Measurements from ENCODE around the gene DNASE1.
"Not testable (repeated sequence)": the region's sequence is repeated elsewhere in the genome, so short reads cannot be mapped to it uniquely, and the experiment has no call there.

The DNASE1 gene, protein sequence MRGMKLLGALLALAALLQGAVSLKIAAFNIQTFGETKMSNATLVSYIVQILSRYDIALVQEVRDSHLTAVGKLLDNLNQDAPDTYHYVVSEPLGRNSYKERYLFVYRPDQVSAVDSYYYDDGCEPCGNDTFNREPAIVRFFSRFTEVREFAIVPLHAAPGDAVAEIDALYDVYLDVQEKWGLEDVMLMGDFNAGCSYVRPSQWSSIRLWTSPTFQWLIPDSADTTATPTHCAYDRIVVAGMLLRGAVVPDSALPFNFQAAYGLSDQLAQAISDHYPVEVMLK

DNA sequence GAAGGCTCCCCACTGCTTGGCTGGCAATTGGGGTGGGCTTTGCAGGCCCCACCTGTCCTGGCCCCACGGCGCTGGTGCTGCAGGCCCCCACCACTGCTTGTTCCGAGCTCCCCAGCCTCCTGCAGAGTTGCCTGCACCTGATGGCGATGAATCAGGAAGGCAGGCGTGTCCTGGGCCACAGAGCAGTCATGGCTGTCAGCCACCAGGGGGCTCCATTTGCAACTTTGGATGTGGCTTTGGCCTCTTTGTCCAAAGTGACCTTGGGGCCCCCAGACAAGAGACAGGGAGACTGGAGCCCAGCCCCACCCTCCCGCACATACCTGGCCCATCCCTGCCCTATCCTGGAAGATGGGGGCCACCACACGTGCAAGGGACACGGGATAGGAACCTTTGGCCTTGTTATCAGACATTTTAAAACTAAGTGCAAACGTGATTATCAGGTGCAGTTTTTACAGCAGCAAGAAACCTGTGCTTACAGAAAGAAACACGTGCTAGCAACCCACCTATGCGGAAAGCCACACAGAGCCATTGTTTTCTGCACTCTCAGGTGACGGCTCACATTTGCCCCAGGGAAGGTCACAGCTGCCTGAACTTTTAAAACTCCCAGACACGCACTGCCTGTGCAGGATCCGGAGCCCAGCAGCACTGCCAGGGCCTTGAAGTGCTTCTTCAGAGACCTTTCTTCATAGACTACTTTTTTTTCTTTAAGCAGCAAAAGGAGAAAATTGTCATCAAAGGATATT is at the start of gene DNASE1:
TSS of gene DNASE1 (plus strand) at position 443 of the 743 bp plus-strand sequence. CDS start 683 bp downstream, outside the sequence.
- DNase-seq = peak; percentile 58 to 63

DNA sequence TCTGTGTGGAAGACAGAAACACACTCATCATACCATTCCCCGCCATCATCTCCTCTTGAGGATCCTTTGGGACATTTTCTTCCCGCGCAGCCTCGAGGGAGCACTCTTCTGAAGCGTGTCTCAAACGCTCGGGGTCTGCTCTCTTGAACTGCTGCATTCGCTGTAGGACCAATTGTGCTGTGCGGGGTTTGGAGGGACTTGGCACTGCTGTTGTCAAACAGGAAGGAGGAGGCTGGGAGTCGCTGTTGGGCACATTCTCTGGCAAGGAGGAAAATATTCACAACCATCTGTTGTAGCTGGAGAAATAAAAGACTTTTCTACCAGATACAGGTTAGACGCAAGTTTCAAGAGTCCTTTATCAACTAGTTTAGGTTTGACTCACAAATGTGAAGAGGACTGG is 48.0 kb upstream of the DNASE1 start:
- DNase-seq = no peak

DNA sequence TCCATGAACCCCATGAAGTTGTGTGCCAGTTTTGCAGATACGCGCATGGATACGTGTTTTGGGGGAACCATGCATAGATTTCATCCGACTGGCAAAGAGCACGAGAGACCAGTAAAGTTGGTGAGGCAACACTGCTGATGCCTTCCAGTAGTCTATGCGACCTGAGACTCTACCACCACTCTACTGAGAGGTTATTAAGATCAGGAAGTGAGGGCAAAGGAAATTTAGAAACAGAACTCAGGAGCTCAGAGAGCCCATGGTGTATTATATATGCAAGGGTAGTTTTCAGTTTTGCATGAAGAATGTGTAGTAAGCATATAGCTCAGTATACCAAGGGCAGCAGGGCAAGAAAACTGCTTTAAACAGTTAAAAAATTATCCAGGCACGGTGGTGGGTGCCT is 47.3 kb upstream of the DNASE1 start:
- no peak for DNase-seq

DNA sequence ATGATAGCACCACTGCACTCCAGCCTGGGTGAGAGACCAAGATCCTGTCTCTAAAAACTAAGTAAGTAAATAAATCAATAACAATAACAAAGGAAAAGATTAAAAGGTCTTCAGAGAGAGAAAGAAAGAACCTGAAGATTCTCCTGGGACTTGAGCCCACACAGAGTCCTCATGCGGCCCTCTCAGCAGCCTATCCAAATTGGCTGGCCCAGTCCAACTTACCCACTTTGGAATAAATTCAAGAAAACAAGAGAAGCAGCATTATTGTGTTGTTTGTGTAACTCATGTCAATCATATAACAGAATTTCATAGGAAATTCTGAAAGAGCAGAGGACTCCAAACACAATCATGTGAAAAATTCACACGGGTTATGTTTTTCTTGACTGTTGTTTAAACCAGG is 46.9 kb upstream of the DNASE1 start:
- DNase-seq = no peak

DNA sequence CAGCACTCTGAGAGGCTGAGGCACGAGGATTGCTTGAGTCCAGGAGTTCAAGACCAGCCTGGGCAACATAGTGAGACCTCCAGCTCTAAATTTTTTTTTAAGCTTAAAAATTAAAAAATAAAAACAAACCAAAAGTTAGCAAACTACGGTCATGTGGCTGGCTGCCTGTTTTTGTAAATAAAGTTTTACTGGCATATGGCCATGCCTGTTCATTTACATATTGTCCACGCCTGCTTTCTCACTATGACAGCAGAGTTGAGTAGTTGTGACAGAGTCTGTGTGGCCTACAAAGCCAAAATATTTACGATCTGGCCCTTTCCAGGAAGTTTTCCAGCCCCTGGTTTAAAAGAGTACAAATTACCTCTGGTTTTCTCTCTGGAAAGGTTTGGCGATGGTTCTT is 46.4 kb upstream of the DNASE1 start:
- DNase-seq = no peak

DNA sequence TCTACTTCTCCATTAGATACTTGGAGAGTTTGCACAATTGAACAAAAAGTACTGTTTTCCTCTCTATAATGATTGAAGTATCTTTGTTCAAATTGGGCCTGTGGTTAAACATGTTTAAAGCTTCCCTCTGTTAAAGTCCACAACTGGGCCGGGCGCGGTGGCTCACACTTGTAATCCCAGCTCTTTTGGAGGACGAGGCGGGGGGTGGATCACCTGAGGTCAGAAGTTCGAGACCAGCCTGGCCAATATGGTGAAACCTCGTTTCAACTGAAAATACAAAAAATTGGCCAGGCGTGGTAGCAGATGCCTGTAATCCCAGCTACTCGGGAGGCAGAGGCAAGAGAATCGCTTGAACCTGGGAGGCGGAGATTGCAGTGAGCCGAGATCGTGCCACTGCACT is 45.5 kb upstream of the DNASE1 start:
- not testable (repeated sequence) for DNase-seq

DNA sequence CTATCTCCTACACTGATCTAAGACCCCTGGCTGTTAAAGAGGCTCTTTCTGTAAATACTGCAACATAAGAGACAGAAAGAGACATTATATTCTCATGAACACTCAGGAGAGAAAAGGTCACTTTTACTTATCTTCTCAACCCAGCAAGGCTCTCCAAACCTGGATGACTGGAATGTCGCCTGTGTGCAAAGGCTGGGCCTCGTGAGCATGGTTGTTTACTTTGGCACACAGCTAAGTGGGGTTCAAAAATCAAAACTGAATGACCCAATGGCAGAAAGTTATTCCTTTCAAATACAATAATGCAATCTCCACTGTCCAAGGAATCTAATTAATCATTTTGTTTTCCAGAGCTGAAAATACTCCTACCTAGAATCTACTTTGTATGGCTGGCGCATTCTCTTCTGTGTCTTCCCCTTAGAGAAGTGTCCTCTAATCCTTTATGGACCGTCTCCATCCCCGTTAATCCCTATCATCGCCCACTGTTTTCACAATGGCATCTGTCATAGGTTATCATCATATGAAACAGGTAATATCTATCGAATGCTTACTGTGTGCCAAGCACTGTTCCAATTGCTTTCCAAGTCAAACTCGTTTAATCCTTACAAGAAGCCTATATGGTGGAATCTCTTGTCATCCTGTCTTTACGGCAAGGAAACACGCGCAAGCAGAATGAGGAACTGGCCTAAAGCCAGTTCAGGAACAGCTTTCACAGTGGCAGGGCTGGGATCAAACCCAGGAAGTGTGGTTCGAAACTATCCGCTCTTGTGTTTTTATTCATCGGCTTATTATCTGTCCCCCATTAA is 44.4 kb upstream of the DNASE1 start:
- no peak for DNase-seq

DNA sequence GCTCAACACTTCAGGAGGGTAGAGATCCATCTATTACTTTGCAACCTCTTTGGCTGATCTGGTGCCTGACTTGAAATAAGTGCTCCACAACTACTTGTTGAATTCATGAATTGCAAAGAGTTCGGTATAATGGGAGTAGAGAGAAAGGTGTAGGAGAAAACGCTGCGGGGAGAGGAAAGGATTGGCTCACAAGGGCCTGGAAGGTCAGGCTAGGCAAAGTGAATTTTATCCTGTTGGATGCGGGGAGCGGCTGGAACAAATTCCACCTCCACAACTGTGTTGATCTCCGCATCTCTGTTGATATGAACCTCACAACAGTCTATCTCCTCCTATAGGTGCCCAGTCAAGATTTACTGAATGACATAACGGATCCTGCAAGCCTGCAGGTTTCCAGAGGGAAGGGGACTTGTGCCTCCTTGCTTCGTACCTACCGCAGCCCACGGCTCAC is 43.8 kb upstream of the DNASE1 start:
- DNase-seq = no peak

DNA sequence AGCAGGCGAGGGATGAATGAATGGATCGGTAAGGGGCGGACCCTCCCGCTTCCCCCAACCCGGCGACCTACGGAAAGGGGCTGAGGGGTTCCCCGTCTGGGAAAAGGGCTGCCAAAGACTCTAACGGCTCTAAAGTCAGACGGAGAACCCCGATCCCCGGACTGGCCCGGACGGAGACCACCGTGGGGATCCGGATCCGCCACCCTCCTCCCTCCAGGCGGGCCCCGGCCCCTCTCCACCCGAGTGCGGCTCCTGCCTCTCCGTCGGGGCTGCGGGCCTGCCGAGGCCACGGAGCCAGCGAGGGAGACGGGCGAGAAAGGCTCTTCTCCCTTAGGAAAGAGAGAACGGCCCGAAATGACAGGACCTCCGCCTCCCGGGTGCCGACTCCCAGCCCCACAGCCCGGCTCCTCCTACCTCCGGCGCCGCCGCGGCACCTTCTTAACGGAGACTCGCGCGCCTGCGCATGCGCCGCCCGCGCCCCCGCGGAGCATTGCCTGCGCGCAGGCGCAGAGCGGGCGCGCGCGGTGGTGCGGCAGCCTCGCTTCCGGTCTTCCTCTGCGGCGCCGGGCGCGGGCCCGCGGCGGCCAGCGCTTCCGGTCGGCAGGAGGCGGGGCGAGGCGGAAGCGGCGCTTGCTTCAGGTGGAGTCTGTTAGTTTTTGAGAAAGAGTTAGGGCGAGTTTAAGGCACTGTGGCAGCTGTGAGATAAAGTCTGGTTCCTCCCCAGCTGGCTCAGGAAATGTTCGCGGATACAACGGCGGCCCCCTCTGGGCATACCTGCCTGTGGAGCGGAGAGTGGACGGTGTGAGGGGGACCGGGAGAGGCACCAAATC is 43.1 kb upstream of the DNASE1 start, which contains the start of gene SLX4:
TSS of gene SLX4 (minus strand) at position 461 of the 830 bp plus-strand sequence. CDS start 2,642 bp downstream, outside the sequence.
- peak; percentile 87 to 90 for DNase-seq

DNA sequence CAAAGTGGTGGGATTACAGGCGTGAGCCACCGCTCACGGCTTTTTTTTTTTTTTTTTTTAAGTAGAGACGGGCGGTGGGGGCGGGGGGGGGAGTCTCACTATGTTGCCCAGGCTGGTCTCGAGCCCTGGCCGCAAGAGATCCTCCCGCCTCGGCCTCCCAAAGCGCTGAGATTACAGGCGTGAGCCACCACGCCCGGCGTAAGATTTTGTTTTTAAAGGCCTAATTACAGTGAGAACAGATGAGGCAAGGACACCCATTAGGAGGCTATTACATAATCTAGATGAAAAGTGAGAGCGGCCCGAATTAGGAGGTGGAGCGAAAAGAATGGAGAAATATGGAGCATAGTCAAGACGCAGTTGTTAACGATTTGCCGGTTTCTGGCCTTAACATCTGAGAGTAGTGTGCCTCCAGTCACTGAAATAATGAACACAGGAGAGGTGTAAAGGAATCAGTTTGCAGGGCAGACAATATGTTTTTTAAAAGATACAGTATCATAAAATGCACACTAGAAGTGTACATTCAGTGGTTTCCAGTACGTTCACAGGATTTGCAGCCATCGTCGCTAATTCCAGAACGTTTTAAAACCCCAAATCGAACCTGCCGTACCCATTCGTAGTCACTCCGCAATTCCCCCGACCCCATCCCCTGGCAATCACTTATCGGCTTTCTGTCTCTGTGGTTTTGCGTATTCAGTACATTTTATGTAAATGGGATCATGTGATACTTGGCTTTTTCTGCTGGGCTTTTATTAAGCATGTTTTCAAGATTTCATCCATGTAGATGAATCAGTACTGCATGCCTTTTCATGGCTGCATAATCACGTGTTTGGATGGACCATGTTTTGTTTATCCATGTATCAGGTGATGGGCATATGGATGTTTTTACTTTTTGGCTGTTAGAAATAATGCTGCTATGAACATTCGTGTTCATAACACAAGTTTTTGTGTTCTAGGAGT is 41.7 kb upstream of the DNASE1 start:
- DNase-seq = no peak

DNA sequence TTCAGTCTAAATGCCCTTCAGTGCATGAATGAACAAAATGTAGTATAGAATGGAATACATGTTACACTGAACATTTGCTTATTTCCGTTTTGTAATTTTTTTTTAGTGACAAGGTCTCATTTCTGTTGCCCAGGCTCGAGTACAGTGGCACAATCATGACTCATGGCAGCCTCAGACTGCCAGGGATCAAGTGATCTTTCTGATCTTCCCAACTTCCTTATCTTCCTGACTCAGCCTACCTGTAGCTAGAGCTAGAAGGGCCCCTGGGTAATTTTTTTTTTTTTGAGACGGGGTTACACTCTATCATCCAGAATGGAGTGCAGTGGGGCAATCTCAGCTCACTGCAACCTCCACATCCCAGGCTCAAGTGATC is 35.7 kb upstream of the DNASE1 start:
- DNase-seq = no peak

DNA sequence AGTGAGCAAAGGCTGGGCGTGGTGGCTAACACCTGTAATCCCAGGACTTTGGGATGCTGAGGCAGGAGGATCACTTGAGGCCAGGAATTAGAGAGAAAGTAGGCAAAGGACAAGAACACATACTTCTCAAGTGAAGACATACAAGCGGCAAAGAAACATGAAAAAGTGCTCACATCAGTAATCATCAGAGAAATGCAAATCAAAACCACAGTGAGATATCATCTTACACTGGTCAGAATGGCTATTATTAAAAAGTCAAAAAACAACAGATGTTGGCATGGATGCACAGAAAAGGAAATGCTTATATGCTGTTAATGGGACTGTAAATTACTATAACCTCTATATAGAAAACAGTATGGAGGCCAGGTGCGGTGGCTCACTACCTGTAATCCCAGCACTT is 30.8 kb upstream of the DNASE1 start:
- DNase-seq = no peak

DNA sequence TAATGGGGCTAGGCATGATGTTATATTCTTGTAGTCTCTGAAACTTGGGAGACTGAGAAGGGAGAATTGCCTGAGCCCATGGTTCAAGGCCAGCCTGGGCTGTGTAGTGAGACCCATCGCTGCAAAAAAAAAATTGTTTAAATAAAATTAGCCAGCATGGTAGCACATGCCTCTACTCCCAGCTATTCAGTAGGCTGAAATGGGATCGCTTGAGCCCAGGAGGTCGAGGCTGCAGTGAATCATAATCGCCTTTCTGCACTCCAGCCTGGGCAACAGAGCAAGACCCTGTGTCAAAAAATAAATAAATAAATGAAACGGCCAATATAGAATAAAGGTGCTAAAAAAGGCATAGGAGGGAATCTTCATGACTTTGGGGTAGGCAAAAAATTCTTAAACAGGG is 29.2 kb upstream of the DNASE1 start:
- DNase-seq = no peak

DNA sequence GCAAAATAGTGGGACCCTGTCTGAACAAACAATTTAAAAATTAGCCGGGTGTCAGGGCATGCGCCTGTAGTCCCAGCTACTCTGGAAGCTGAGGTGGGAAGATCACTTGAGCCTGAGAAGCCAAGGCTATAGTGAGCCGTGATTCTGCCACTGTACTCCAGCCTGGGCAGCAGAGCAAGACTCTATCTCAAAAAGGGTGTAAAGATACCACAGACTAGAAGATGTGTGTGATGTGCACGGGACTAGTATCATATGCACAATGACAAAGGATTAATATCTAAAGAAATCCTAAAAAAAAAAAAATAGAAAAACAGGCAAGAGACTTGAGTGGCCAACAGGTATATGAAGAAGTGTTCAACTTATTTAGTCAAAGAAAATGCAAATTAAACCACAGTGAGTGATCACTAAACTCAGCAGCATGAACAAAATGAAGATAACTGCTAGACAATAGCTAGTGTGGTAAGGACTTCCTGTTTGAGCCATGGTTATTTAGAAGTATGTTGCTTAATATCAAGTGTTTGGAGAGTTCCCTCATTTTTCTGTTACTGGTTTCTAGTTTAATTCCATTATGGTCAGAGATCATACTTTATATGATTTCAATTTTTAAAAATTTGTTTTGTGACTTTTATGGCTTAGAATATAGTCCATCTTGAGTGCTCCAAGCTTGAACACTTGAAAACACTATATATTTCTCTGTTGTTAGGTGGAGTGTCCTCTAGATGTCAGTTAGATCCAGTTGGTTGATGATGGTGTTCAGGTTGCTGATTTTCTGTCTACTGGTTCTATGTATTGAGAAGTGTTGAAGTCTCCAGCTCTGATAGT is 28.4 kb upstream of the DNASE1 start:
- no peak for DNase-seq

DNA sequence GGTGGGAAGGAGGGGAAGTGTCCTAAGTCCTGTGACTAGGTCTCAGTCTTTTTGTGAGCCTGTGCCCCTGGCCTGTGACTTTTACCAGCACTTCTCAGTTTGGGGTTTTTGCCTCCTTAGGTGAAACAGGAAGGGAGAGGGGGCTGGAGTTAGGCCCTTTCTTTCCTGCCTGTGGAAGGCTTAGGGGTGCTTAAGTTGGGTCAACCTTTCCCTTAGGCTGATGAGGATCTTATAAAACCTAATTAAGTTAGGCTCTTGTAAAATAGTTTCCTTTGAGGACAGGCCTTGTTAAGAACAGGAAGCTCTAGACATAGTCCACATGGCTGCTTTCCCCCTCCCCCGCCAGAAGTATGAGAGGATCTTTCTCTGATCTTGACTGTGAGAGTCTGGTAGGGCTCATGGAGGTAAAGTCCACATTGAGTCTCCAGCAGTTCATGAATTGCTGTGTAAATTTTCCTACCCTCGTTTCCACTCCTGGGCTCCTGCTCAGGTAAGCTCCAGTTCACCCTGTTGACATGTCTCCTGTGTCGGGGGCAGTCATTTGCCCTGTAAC is 17.0 kb upstream of the DNASE1 start:
- DNase-seq = no peak

DNA sequence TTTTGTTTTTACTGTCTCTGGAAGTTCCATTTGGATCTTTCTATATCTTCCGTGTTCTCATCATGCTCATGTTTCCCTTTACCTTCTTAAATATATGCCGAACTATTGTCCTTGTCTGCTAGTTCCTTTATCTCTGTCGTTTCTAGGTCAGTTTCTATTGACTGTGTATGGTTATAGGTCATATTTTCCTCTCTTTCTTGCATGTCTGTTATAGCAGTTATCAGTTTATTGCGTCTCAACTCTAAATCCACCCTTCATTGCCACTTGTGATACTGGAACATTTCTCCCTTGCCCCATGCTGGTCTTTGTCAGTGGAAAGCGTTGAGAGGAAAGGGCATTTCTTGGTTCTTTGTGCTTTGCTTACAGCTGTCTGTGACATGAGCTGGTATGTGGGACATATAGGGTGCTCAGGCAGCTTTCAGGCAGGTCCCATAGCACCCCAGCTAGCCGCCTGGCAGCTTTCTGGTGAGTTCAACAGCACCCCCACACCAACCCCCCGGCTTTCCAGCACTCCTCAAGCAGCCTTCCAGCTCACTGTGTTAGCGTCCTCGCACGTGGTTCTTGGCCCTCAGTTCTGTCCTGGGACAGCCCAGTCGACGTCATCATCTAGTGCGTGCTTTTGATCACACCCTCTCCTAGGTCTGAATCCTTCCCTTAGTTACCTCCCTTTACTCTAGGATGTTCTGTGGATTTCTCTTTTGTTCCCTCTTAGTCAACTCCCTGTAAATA is 15.4 kb upstream of the DNASE1 start:
- DNase-seq = no peak

DNA sequence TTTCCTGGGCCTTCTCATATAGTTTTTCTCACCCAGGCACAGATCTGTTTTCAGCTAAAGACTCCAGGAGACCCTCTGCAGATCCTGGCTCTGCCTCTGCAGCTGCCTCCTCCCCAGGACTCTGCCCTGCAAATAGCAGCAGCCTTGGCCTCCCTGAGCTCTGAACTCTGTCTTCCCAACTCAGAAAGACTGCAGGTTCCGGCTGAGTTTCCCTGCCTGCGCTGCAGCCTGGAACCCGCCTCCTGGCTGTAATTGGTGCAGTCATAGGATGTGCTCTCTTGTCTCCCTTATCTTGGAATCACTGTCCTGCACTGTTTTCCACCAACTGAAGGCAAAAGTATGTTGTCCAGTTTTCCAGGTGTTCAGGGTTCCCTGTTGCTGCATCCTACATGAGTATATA is 14.3 kb upstream of the DNASE1 start:
- no peak for DNase-seq

DNA sequence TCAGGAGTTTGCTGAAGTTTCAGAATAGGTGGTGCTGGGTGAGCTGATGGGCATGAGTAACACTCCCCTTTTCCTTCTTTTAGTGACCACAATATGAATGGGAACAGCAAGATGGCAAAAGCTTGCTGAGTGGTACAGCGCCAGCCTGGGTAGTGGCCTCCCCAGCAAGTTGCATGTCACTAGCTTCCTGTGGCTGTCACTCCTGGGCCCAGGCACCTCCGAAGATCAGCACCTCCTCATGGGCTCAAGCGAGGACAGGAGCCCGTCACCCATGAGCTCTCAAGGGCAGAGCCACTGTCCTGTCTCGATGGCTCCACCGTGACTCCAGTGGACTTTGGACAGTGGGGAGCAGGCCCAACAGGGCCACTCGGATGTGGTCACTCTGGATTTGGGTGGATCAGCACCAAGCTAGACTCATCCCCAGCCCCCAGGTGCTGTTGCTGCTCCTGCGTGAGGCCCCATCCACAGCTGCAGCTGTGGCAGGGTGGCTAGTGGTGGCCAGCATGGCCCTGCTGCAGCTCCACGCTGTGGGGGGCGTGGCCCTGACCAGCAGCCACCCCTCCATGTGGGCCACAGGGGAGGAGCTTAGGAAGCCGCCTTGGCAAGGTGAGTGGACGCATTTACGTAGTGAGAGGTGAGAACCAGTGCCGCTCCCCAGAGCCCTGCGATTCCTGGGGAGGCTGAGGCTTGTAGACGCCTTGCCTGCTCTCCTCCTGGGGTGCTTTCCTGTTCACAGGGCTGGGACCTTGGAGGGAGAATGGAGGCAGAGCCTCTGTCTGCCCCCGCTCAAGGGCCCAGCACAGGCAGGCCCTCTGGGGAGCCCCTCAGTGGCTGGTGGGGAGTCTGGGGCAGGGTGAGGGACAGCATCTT is 13.6 kb upstream of the DNASE1 start:
- no peak for DNase-seq

Data from stimulated activated CD4-positive, alpha-beta T cell treated with anti-CD3 and anti-CD28 coated beads, Interleukin-2, amount 100 ng/mL, for 48 hours (primary cell).